ENCODE data around the gene NTHL1. TPM values are rescaled to one million over a fixed set of nuclear protein-coding genes. Genes with fewer than 3 reads are reported as not detected.
A peak's percentile ranks its signal among the peaks of the same experiment; 100 is the strongest.
"Not testable (repeated sequence)": the region's sequence is repeated elsewhere in the genome, so short reads cannot be mapped to it uniquely, and the experiment has no call there.

The NTHL1 gene
- total RNA-seq, 2 experiments from 2014 or later, result 28.2 to 29.8 TPM

DNA sequence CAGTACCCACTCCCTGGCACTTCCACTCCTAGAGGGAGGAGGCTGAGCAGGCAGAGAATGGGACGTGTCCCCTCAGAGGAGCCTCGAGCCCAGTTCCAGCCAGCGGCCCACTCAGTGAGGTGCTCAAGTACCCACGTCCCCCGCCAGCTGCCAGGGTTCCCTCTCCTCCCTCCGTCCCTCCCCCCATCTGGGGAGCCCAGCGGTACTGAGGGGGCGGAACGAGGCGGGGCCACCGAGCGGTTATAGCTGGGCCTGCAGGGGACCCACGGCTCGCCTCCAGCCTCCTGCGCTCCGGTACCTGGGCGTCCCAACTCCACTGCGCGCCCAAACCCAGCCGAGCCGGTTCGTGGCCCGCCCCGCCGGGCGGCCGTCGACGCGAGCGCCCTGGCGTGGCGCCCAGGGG is 28.1 kb downstream of the NTHL1 start, which contains the start of gene NPW:
Gene NPW, plus strand, starts transcription at position 268 of the 403 bp plus-strand sequence.
- Mint-ChIP-seq H3K4me3 (peak within 1 kb of the TSS; percentile 69), H3K9me3 (no peaks in the 10 kb centered on the region), H3K4me1 (ENCODE audit: low read depth) (peaks cover 16% of the 10 kb centered on the region), H3K27me3 (peaks cover 18% of the 10 kb centered on the region), H3K27ac (no peak within 1 kb of the TSS), H3K36me3 (ENCODE audit: low read depth) (peaks cover 4% of the 10 kb centered on the region)
- DNase-seq, result peak; percentile 71
- ChIA-PET POLR2A (interaction anchor here (0.6 to 3.1 kb wide), 8 partner anchors 8 to 136 kb away, joined by 3 to 20 read pairs (median 5); partner anchors contain the start of genes RPS2 and TRAF7), CTCF (interaction anchor here (1.0 to 3.4 kb wide), 2 partner anchors 16 to 21 kb away, joined by 3 to 13 read pairs; no protein-coding TSS in a partner anchor)
- intact Hi-C loops (cut with micrococcal nuclease), result no loop called here
- peak; percentile 37 for ATAC-seq
- TF ChIP-seq, protein P1, sequence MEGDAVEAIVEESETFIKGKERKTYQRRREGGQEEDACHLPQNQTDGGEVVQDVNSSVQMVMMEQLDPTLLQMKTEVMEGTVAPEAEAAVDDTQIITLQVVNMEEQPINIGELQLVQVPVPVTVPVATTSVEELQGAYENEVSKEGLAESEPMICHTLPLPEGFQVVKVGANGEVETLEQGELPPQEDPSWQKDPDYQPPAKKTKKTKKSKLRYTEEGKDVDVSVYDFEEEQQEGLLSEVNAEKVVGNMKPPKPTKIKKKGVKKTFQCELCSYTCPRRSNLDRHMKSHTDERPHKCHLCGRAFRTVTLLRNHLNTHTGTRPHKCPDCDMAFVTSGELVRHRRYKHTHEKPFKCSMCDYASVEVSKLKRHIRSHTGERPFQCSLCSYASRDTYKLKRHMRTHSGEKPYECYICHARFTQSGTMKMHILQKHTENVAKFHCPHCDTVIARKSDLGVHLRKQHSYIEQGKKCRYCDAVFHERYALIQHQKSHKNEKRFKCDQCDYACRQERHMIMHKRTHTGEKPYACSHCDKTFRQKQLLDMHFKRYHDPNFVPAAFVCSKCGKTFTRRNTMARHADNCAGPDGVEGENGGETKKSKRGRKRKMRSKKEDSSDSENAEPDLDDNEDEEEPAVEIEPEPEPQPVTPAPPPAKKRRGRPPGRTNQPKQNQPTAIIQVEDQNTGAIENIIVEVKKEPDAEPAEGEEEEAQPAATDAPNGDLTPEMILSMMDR (IDR thresholded peaks at IDR 0.05), result no peak

DNA sequence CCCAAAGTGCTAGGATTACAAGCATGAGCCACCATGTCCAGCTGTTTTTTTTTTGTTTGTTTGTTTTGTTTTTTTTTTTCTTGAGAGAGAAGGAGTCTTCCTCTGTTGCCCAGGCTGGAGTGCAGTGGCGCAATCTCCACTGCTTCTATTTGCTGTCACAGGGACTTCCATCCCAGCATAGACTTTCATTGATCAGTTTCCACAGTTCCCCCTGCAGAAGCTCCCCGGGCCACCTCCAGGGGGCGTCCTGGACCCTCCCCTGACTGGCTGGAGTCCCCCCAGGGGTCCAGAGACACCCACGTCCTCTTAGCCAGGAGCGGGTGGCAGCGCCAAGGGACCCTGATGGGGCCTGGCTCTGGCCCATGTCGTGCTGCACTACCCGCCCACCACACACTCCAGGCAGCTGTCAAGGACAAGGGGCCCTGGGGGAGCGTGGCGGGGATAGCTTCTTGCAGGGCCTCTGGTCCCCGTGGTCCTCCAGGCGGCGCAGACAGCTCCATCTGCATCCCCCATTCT is 31.2 kb downstream of the NTHL1 start:
- Mint-ChIP-seq H3K4me1 (ENCODE audit: low read depth) (peaks cover 5% of the 10 kb centered on the region), H3K4me3 (no peak overlapping the region), H3K27ac (no peak overlapping the region), H3K27me3 (peaks cover 12% of the 10 kb centered on the region), H3K36me3 (ENCODE audit: low read depth) (peaks cover under 1% of the 10 kb centered on the region), H3K9me3 (no peaks in the 10 kb centered on the region)
- CTCF ChIA-PET, result interaction anchor here (1.0 to 1.7 kb wide), 8 partner anchors 8 to 124 kb away, joined by 3 to 8 read pairs (median 4); partner anchors contain the start of gene PKD1
- peak; percentile 24 for ATAC-seq
- DNase-seq, result peak; percentile 38
- intact Hi-C loops (cut with micrococcal nuclease), result no loop called here
- TF ChIP-seq, protein P1 (IDR thresholded peaks at IDR 0.05), result peak; percentile 69
- POLR2A ChIA-PET, result no interaction called here

DNA sequence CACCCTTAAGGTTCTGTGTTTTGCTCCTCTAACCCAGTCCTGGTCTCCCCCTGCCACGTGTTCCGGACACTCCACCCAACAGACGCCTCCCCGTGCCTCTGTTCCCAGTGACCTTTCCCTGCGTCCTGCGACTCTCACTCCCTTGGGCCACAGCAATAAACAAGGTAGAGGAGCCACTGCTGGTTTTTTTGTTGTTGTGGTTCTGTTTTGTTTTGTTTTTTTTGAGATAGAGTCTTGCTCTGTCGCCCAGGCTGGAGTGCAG is 31.8 kb downstream of the NTHL1 start:
- Mint-ChIP-seq H3K27me3 (peaks cover 10% of the 10 kb centered on the region), H3K4me1 (ENCODE audit: low read depth) (peaks cover 4% of the 10 kb centered on the region), H3K36me3 (ENCODE audit: low read depth) (no peaks in the 10 kb centered on the region), H3K27ac (no peak overlapping the region), H3K9me3 (no peaks in the 10 kb centered on the region), H3K4me3 (no peak overlapping the region)
- no peak for DNase-seq
- CTCF ChIA-PET, result interaction anchor here (1.1 to 1.7 kb wide), 6 partner anchors 10 to 125 kb away, joined by 3 to 8 read pairs (median 4); partner anchors contain the start of gene PKD1
- intact Hi-C loops (cut with micrococcal nuclease), result no loop called here
- POLR2A ChIA-PET, result no interaction called here
- no peak for ATAC-seq
- TF ChIP-seq, protein P1 (IDR thresholded peaks at IDR 0.05), result no peak

DNA sequence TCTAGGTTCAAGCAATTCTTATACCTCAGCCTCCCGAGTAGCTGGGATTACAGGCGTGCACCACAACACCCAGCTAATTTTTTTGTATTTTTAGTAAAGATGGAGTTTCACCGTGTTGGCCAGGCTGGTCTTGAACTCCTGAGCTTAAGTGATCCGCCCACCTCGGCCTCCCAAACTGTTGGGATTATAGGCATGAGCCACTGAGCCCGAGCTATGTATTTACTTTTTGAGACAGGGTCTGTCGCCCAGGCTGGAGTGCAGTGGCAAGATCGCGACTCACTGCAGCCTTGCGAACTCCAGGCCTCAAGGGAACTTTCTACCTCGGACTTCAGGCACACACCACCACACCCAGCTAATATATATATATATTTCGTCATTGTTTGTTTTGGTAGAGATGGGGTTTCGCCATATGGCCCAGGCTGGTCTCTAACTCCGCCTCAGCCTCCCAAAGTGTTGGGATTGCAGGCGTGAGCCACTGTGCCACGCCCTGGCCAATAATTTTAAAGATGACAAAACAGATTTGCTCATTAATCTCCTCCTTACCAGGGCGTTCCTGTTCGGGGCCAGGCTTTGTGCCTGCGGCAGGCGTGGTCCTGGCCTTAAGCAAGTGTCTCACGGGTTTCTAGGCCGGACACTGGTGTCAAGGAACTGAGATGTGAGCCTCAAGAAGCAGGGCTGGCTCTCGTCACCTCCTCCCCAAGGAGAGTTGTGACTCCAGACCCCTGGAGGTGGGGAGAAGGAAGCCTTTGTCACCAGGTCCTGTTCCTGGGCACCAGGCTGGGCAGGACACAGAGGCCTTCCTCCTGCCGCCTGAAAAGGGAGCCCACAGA is 32.3 kb downstream of the NTHL1 start:
- Mint-ChIP-seq H3K9me3 (no peaks in the 10 kb centered on the region), H3K4me3 (no peak overlapping the region), H3K27ac (no peak overlapping the region), H3K36me3 (ENCODE audit: low read depth) (peaks cover under 1% of the 10 kb centered on the region), H3K27me3 (peaks cover 5% of the 10 kb centered on the region), H3K4me1 (ENCODE audit: low read depth) (peaks cover 2% of the 10 kb centered on the region)
- POLR2A ChIA-PET, result no interaction called here
- TF ChIP-seq, protein P1 (IDR thresholded peaks at IDR 0.05), result no peak
- ATAC-seq (no peak), DNase-seq (no peak)
- intact Hi-C loops (cut with micrococcal nuclease), result no loop called here
- CTCF ChIA-PET, result interaction anchor here (0.9 kb wide), 1 partner anchor 125 kb away, joined by 4 read pairs; no protein-coding TSS in a partner anchor

DNA sequence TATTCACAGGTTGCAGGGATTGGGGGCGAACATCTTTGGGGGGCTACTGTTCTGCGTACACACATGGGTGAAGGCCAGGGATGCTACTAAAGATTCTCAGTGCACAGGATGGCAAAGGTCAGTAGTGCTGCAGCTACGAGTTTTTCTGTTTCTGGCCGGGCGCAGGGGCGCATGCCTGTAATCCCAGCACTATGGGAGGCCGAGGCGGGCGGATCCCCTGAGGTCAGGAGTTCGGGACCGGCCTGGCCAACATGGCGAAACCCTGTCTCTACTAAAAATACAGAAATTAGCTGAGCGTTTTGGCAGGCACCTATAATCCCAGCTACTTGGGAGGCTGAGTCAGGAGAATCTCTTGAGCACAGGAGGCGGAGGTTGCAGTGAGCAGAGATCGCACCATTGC is 34.1 kb downstream of the NTHL1 start:
- CTCF ChIA-PET, result interaction anchor here (0.7 to 1.5 kb wide), 3 partner anchors 9 to 127 kb away, joined by 3 to 7 read pairs (median 6); no protein-coding TSS in a partner anchor
- no peak for ATAC-seq
- Mint-ChIP-seq H3K4me3 (no peak overlapping the region), H3K27me3 (no peaks in the 10 kb centered on the region), H3K36me3 (ENCODE audit: low read depth) (peaks cover 8% of the 10 kb centered on the region), H3K9me3 (no peaks in the 10 kb centered on the region), H3K27ac (no peak overlapping the region), H3K4me1 (ENCODE audit: low read depth) (peaks cover 7% of the 10 kb centered on the region)
- DNase-seq, result no peak
- TF ChIP-seq, protein P1 (IDR thresholded peaks at IDR 0.05), result no peak
- POLR2A ChIA-PET, result interaction anchor here (0.6 kb wide), 1 partner anchor 138 kb away, joined by 3 read pairs; no protein-coding TSS in a partner anchor
- intact Hi-C loops (cut with micrococcal nuclease), result no loop called here

DNA sequence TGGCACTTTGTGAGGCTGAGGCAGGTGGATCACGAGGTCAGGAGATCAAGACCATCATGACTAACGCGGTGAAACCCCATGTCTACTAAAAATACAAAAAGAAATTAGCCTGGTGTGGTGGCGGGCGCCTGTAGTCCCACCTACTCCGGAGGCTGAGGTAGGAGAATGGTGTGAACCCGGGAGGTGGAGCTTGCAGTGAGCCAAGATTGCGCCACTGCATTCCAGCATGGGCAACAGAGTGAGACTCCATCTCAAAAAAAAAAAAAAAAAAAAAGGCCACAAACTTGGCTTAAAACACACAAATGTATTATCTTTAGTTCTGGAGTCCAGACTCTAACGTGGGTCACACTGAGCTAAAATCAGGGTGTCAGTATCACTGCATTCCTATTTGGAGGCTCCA is 35.9 kb downstream of the NTHL1 start:
- H3K27me3 Mint-ChIP-seq; H3K27ac Mint-ChIP-seq; H3K9me3 Mint-ChIP-seq; DNase-seq; ATAC-seq; intact Hi-C loops (cut with micrococcal nuclease): not testable (repeated sequence)
- Mint-ChIP-seq H3K36me3 (ENCODE audit: low read depth) (peaks cover 25% of the 10 kb centered on the region), H3K4me1 (ENCODE audit: low read depth) (peaks cover 25% of the 10 kb centered on the region), H3K4me3 (peak overlapping the region; percentile 21)
- POLR2A ChIA-PET, result interaction anchor here (0.6 to 2.5 kb wide), 6 partner anchors 8 to 143 kb away, joined by 3 to 8 read pairs (median 4); partner anchors contain the start of genes NPW, RPS2 and TRAF7
- CTCF ChIA-PET, result interaction anchor here (2.3 kb wide), 1 partner anchor 11 kb away, joined by 9 read pairs; no protein-coding TSS in a partner anchor
